SK-N-SH (cell line): ENCODE measurements around the gene LRRC2. TPM values are rescaled to one million over a fixed set of nuclear protein-coding genes. Genes with fewer than 3 reads are reported as not detected.

Experiments
- CTCF ChIA-PET: fragments of 300-600, 350-600 bp; formaldehyde crosslinking; extraction: SDS; loops from one replicate; lab custom pipeline; 2021; lab: Yijun Ruan, JAX
- POLR2A ChIA-PET: fragments of 350-600 bp; sonication (Branson Sonifier 250); formaldehyde crosslinking; extraction: SDS; loops from one replicate; lab custom pipeline; 2020; ENCODE audit warnings: antibody characterized with exemption, inconsistent platforms; lab: Yijun Ruan, JAX
- DNase-seq: peaks from one replicate; pipeline ENCODE4 v3.0.0; 2012
- H2AFZ ChIP-seq: fragments of 200-600 bp; sonication (generic); 2 replicates; pipeline ENCODE4 v1.8.1; 2016; ENCODE audit warnings: antibody characterized with exemption, mild to moderate bottlenecking, low read depth
- H3F3A ChIP-seq: fragments of 200-600 bp; sonication (generic); replicated peaks from 2 replicates; pipeline ENCODE3; 2016; ENCODE audit warnings: antibody characterized with exemption, mild to moderate bottlenecking; ENCODE audit not compliant: insufficient read depth
- H3K27ac ChIP-seq, 2 experiments: fragments of 200-500 bp in 1 of 2; fragments of 200-600 bp in 1 of 2; sonication (Bioruptor generic) in 1 of 2; sonication (generic), shearing (Covaris generic) in 1 of 2; 2 replicates each; pipeline versions ENCODE4 v1.5.1 to v1.6.1; 2014 to 2016; ENCODE audit warnings: low read depth in 2 of 2, inconsistent platforms in 1 of 2, low read length in 1 of 2, mild to moderate bottlenecking in 1 of 2, mixed read lengths in 1 of 2
- H3K27me3 ChIP-seq: fragments of 200-600 bp; sonication (generic), shearing (Covaris generic); 2 replicates; pipeline ENCODE4 v1.6.1; 2016; ENCODE audit warnings: mixed run types; ENCODE audit not compliant: insufficient read depth
- H3K36me3 ChIP-seq, 2 experiments: fragments of 200-500 bp in 1 of 2; fragments of 200-600 bp in 1 of 2; sonication (Bioruptor generic) in 1 of 2; sonication (generic) in 1 of 2; replicated peaks in 1 of 2; 2 replicates each; pipeline versions ENCODE3 to v1.5.1; 2014 to 2016; ENCODE audit warnings: low read length in 1 of 2, mild to moderate bottlenecking in 1 of 2; ENCODE audit not compliant: insufficient read depth in 2 of 2, control insufficient read depth in 1 of 2
- H3K4me1 ChIP-seq, 2 experiments: fragments of 200-500 bp in 1 of 2; fragments of 200-600 bp in 1 of 2; sonication (Bioruptor generic) in 1 of 2; sonication (generic), shearing (Covaris generic) in 1 of 2; 2 replicates each; pipeline versions ENCODE4 v1.5.1 to v1.6.1; 2014 to 2016; ENCODE audit warnings: low read depth in 1 of 2, low read length in 1 of 2, mixed run types in 1 of 2; ENCODE audit not compliant: insufficient read depth in 2 of 2, control insufficient read depth in 1 of 2
- H3K4me2 ChIP-seq: fragments of 200-600 bp; sonication (generic), shearing (Covaris generic); 2 replicates; pipeline ENCODE4 v1.6.1; 2017; ENCODE audit warnings: mixed run types
- H3K4me3 ChIP-seq, 2 experiments: fragments of 200-500 bp in 1 of 2; fragments of 200-600 bp in 1 of 2; sonication (Bioruptor generic) in 1 of 2; sonication (generic), shearing (Covaris generic) in 1 of 2; 2 replicates each; pipeline versions ENCODE4 v1.5.1 to v1.8.1; 2014 to 2016; ENCODE audit warnings: low read depth in 2 of 2, inconsistent platforms in 1 of 2, low read length in 1 of 2, mild to moderate bottlenecking in 1 of 2, mixed read lengths in 1 of 2, moderate library complexity in 1 of 2
- H3K79me2 ChIP-seq: fragments of 200-600 bp; sonication (generic); 2 replicates; pipeline ENCODE4 v1.8.1; 2017; ENCODE audit warnings: mild to moderate bottlenecking; ENCODE audit not compliant: insufficient read depth
- H3K9ac ChIP-seq: fragments of 200-600 bp; sonication (generic); 2 replicates; pipeline ENCODE4 v1.6.1; 2017; ENCODE audit warnings: mixed run types
- H3K9me2 ChIP-seq: fragments of 200-600 bp; sonication (generic); 2 replicates; pipeline ENCODE4 v1.6.1; 2017; ENCODE audit warnings: mixed run types
- H3K9me3 ChIP-seq: fragments of 200-600 bp; sonication (generic); 2 replicates; pipeline ENCODE4 v1.6.1; 2017; ENCODE audit warnings: mixed run types, mild to moderate bottlenecking, moderate library complexity
- H4K20me1 ChIP-seq: fragments of 200-600 bp; sonication (generic); 2 replicates; pipeline ENCODE4 v1.6.1; 2017; ENCODE audit warnings: mild to moderate bottlenecking, mixed run types; ENCODE audit not compliant: insufficient read depth
- CTCF ChIP-seq: fragments of 200-600 bp; sonication (generic); IDR thresholded peaks from 2 replicates; pipeline ENCODE4 v1.6.1; 2017; ENCODE audit warnings: antibody characterized with exemption, mild to moderate bottlenecking, moderate library complexity
- ELF1 ChIP-seq: IDR thresholded peaks from 2 replicates; pipeline ENCODE4 v1.4.0; 2012
- EP300 ChIP-seq, 2 experiments: IDR thresholded peaks; 2 replicates each; pipeline versions ENCODE4 v1.4.0 to v1.6.1; 2012; ENCODE audit warnings: borderline replicate concordance in 1 of 2, low read depth in 1 of 2, low read length in 1 of 2
- EZH2phosphoT487 ChIP-seq: fragments of 200-600 bp; sonication (generic); IDR thresholded peaks from 2 replicates; pipeline ENCODE4 v1.6.1; 2017; ENCODE audit warnings: low read depth, mixed run types, mild to moderate bottlenecking, antibody characterized with exemption, moderate library complexity, borderline replicate concordance
- FOXJ3 ChIP-seq: sonication (generic); formaldehyde crosslinking; IDR thresholded peaks from 2 replicates; pipeline ENCODE4 v1.5.1; 2020; ENCODE audit warnings: mild to moderate bottlenecking, missing genetic modification reagents
- GATA2 ChIP-seq: sonication (generic); formaldehyde crosslinking; IDR thresholded peaks from 2 replicates; pipeline ENCODE4 v1.5.0; 2020; ENCODE audit warnings: mild to moderate bottlenecking, missing genetic modification reagents
- MEF2A ChIP-seq: IDR thresholded peaks from 2 replicates; pipeline ENCODE4 v1.4.0; 2012; ENCODE audit warnings: low read depth, borderline replicate concordance
- NFIC ChIP-seq: IDR thresholded peaks from 2 replicates; pipeline ENCODE4 v1.4.0; 2012; ENCODE audit warnings: borderline replicate concordance
- POLR2AphosphoS5 ChIP-seq: IDR thresholded peaks from 2 replicates; pipeline ENCODE4 v1.6.1; 2012; ENCODE audit warnings: low read depth, low read length
- RAD21 ChIP-seq: IDR thresholded peaks from 2 replicates; pipeline ENCODE4 v1.6.1; 2012; ENCODE audit warnings: mild to moderate bottlenecking, low read length
- REST ChIP-seq: IDR thresholded peaks from 2 replicates; pipeline ENCODE4 v1.6.1; 2012; ENCODE audit warnings: mild to moderate bottlenecking, low read depth, low read length, moderate library complexity
- RFX5 ChIP-seq: IDR thresholded peaks from 2 replicates; pipeline ENCODE4 v1.6.1; 2012; ENCODE audit warnings: mild to moderate bottlenecking, improper control_type of control experiment, low read length
- RXRA ChIP-seq: IDR thresholded peaks from 2 replicates; pipeline ENCODE4 v1.4.0; 2012; ENCODE audit warnings: low read depth, mild to moderate bottlenecking, borderline replicate concordance
- SMC3 ChIP-seq: IDR thresholded peaks from 2 replicates; pipeline ENCODE4 v1.6.1; 2012; ENCODE audit warnings: low read depth, low read length, improper control_type of control experiment
- TAF1 ChIP-seq: IDR thresholded peaks from 2 replicates; pipeline ENCODE4 v1.6.1; 2012; ENCODE audit warnings: low read depth, mild to moderate bottlenecking, low read length, moderate library complexity, borderline replicate concordance
- TEAD4 ChIP-seq: IDR thresholded peaks from 2 replicates; pipeline ENCODE4 v1.4.0; 2012; ENCODE audit warnings: mild to moderate bottlenecking, borderline replicate concordance; ENCODE audit not compliant: insufficient read depth
- YY1 ChIP-seq: IDR thresholded peaks from 2 replicates; pipeline ENCODE4 v1.4.0; 2012; ENCODE audit warnings: low read depth, mild to moderate bottlenecking
- WGBS: methylation state at CpG from one replicate; pipeline ENCODE4 v1.1.6; 2017; ENCODE audit warnings: low lambda C conversion rate; 5-methylcytosine and 5-hydroxymethylcytosine counted together
- polyA plus RNA-seq, 3 experiments: library from polyadenylated mRNA; depleted of rRNA; stranded (reverse); fragments of >200 nt; gene quantifications; 2 replicates each; pipeline ENCODE4 v1.2.3, GENCODE V29; 2012
- TF ChIP-seq, protein P1 (sequence below): IDR thresholded peaks from 2 replicates; pipeline ENCODE4; 2012
- TF ChIP-seq, protein P2 (sequence below): fragments of 150-350 bp; IDR thresholded peaks from 2 replicates; pipeline ENCODE4 v1.6.1; 2017; ENCODE audit warnings: antibody characterized with exemption, low read length, low read depth, borderline replicate concordance
- TF ChIP-seq, protein P3 (sequence below): IDR thresholded peaks from 2 replicates; pipeline ENCODE4 v1.4.0; 2012; ENCODE audit warnings: low read depth, borderline replicate concordance

Gene LRRC2
- polyA plus RNA-seq, 1 of the 3 experiments (the other 2 are of a cell fraction): 0.13 TPM

- Histone ChIP-seq H3K4me3 (no peak overlapping the region; a peak in 1 of 4 replicates), H3K4me2 (no peak overlapping the region), H3K27me3 (no peaks in the 10 kb centered on the region; the same call in 1 of the 2 replicates), H3K9me2 (no peaks in the 10 kb centered on the region), H3K36me3 (no peaks in the 10 kb centered on the region), H3K4me1 (peaks cover 0 to 15% of the 10 kb centered on the region in 2 experiments; a peak in 2 of 4 replicates), H3K9me3 (no peaks in the 10 kb centered on the region), H3F3A (no peaks in the 10 kb centered on the region), H3K27ac (no peak overlapping the region), H3K79me2 (no peaks in the 10 kb centered on the region), H3K9ac (no peak overlapping the region), H2AFZ (no peak overlapping the region), H4K20me1 (no peaks in the 10 kb centered on the region)
- no peak for TF ChIP-seq POLR2AphosphoS5
- TF ChIP-seq FOXJ3 (CRISPR knock-in tag): no peak
- TF ChIP-seq YY1: no peak
- ChIA-PET POLR2A (no interaction called here), CTCF (interaction anchor here (1.6 kb wide), 1 partner anchor 10 kb away, joined by 3 read pairs; no protein-coding TSS in a partner anchor)
- DNase-seq: no peak
- WGBS: 68% methylated on average over 6 of the region's 6 CpGs
These were observed 41.5 kb upstream of the LRRC2 start for GRCh38 chr3:46607603-46608028.

DNA sequence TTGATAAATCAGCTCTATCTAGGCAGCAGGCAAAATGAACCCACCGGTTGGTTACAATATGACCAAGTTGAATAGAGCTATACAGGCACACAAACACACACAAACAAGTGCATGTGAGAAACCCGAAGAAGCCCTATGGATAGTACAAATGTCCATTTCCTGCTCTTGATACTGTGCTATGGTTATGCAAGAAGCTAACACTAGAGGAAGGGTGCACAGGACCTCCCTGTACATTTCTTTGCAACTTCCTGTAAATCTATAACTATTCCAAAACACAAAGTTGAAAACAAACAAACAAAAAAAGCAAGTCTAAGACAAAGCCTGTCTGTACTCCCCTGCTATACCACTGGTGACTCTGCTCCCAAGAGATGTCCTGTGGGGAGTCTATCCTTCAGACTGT lies 38.0 kb upstream of the LRRC2 start:
- 78% methylated on average over 2 of the region's 2 CpGs for WGBS
- CTCF ChIA-PET: interaction anchor here (1.2 kb wide), 1 partner anchor 116 kb away, joined by 3 read pairs; no protein-coding TSS in a partner anchor
- H3K4me2 ChIP-seq: no peak overlapping the region
- TF ChIP-seq, protein P1, sequence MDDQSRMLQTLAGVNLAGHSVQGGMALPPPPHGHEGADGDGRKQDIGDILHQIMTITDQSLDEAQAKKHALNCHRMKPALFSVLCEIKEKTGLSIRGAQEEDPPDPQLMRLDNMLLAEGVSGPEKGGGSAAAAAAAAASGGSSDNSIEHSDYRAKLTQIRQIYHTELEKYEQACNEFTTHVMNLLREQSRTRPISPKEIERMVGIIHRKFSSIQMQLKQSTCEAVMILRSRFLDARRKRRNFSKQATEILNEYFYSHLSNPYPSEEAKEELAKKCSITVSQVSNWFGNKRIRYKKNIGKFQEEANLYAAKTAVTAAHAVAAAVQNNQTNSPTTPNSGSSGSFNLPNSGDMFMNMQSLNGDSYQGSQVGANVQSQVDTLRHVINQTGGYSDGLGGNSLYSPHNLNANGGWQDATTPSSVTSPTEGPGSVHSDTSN: no peak
- TF ChIP-seq YY1 (no peak), TEAD4 (no peak), GATA2 (CRISPR knock-in tag) (no peak), ELF1 (no peak), NFIC (no peak), SMC3 (no peak), REST (no peak), RFX5 (no peak), EZH2phosphoT487 (no peak), FOXJ3 (CRISPR knock-in tag) (no peak), RAD21 (no peak), EP300 (IDR thresholded peaks at IDR 0.05; ENCODE audit: borderline replicate concordance in 1 of 2, low read depth in 1 of 2, low read length in 1 of 2) (no peak), CTCF (no peak), MEF2A (no peak), RXRA (no peak), TAF1 (no peak)
- TF ChIP-seq, protein P2, sequence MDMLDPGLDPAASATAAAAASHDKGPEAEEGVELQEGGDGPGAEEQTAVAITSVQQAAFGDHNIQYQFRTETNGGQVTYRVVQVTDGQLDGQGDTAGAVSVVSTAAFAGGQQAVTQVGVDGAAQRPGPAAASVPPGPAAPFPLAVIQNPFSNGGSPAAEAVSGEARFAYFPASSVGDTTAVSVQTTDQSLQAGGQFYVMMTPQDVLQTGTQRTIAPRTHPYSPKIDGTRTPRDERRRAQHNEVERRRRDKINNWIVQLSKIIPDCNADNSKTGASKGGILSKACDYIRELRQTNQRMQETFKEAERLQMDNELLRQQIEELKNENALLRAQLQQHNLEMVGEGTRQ: no peak
- TF ChIP-seq, protein P3, sequence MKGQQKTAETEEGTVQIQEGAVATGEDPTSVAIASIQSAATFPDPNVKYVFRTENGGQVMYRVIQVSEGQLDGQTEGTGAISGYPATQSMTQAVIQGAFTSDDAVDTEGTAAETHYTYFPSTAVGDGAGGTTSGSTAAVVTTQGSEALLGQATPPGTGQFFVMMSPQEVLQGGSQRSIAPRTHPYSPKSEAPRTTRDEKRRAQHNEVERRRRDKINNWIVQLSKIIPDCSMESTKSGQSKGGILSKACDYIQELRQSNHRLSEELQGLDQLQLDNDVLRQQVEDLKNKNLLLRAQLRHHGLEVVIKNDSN: no peak
- POLR2A ChIA-PET: no interaction called here
- H3F3A ChIP-seq: no peaks in the 10 kb centered on the region
- no peaks in the 10 kb centered on the region for H3K27me3 ChIP-seq
- H3K4me3 ChIP-seq: no peak overlapping the region
- no peak for DNase-seq
- H3K79me2 ChIP-seq: no peaks in the 10 kb centered on the region
- H3K27ac ChIP-seq: no peak overlapping the region
- H2AFZ ChIP-seq: no peak overlapping the region
- peaks cover 0 to 1% of the 10 kb centered on the region in 2 experiments; a peak in 1 of 4 replicates for H3K4me1 ChIP-seq
- H4K20me1 ChIP-seq: no peaks in the 10 kb centered on the region
- H3K9me3 ChIP-seq: no peaks in the 10 kb centered on the region
- H3K36me3 ChIP-seq: no peaks in the 10 kb centered on the region
- no peak overlapping the region for H3K9ac ChIP-seq
- no peaks in the 10 kb centered on the region for H3K9me2 ChIP-seq
